ENCODE measurements around the gene GDPD4. TPM values are rescaled to one million over a fixed set of nuclear protein-coding genes. Genes with fewer than 3 reads are reported as not detected.

Gene GDPD4
- total RNA-seq, 1 experiment from 2014 or later: not detected

- no peaks in the 10 kb centered on the region for H3K9me2 ChIP-seq (replicated peaks; ENCODE audit: low read length)
- no peaks in the 10 kb centered on the region for H3K4me1 ChIP-seq (ENCODE audit: insufficient read depth, low read length)
- intact Hi-C loops (cut with micrococcal nuclease): no loop called here
- H3K9ac ChIP-seq (ENCODE audit: low read length): no peak overlapping the region
- BruUV-seq (replicated peaks): no TSS peak
- TF ChIP-seq EZH2phosphoT487 (IDR thresholded peaks at IDR 0.05; ENCODE audit: borderline replicate concordance, low read length) (no peak), CTCF (conservative IDR thresholded peaks at IDR 0.05; ENCODE audit: low read depth, low read length) (no peak), EZH2 (IDR thresholded peaks at IDR 0.05; ENCODE audit: low read length, unreplicated experiment) (no peak)
- no peaks in the 10 kb centered on the region for H3K79me2 ChIP-seq (ENCODE audit: low read length)
- no peaks in the 10 kb centered on the region for H3F3A ChIP-seq (ENCODE audit: low read length, unreplicated experiment)
- no peak overlapping the region for H2AFZ ChIP-seq (ENCODE audit: low read length)
- H3K27me3 ChIP-seq (ENCODE audit: low read length): no peaks in the 10 kb centered on the region
- ChIA-PET POLR2A (ENCODE audit: unreplicated experiment) (no interaction called here), CTCF (no interaction called here)
- no peaks in the 10 kb centered on the region for H4K20me1 ChIP-seq (ENCODE audit: low read length)
- H3K9me3 ChIP-seq (ENCODE audit: low read length): no peaks in the 10 kb centered on the region
- no peak for DNase-seq
- H3K36me3 ChIP-seq (ENCODE audit: low read depth, low read length): no peaks in the 10 kb centered on the region
- H3K4me3 ChIP-seq (ENCODE audit: low read length): no peak overlapping the region
- no peak overlapping the region for H3K27ac ChIP-seq (ENCODE audit: low read length)
- no peak for ATAC-seq
- no peak overlapping the region for H3K4me2 ChIP-seq (ENCODE audit: low read length)
Measured at GRCh38 chr11:77325159-77325558, 23.7 kb upstream of the GDPD4 start.

DNA sequence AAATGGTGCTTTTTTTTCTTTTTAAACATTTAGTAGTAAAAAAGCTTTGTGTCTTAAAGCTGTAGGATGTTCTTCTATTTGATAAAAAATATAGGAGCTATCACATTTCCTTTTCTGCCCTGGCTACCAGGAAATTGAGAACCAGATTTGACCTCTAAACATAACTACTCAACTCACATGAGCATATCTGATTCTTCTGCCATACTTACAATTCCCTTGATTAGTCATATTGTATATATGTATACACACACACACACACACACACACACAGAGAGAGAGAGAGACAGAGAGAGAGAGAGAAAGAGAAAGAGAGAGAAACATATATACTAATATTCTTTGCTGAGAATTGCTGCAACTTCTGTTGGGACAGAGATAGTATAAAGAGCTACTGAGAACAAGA, 23.0 kb upstream of the GDPD4 start:
- H3K79me2 ChIP-seq (ENCODE audit: low read length): no peaks in the 10 kb centered on the region
- BruUV-seq (replicated peaks): no TSS peak
- intact Hi-C loops (cut with micrococcal nuclease): no loop called here
- CTCF ChIA-PET: no interaction called here
- no peak overlapping the region for H3K27ac ChIP-seq (ENCODE audit: low read length)
- no peak overlapping the region for H2AFZ ChIP-seq (ENCODE audit: low read length)
- no peak overlapping the region for H3K9ac ChIP-seq (ENCODE audit: low read length)
- no peak for TF ChIP-seq EZH2phosphoT487 (IDR thresholded peaks at IDR 0.05; ENCODE audit: borderline replicate concordance, low read length)
- no peak for TF ChIP-seq EZH2 (IDR thresholded peaks at IDR 0.05; ENCODE audit: low read length, unreplicated experiment)
- TF ChIP-seq CTCF (conservative IDR thresholded peaks at IDR 0.05; ENCODE audit: low read depth, low read length): no peak
- H3K4me1 ChIP-seq (ENCODE audit: insufficient read depth, low read length): no peaks in the 10 kb centered on the region
- H3F3A ChIP-seq (ENCODE audit: low read length, unreplicated experiment): no peaks in the 10 kb centered on the region
- H3K4me3 ChIP-seq (ENCODE audit: low read length): no peak overlapping the region
- H3K36me3 ChIP-seq (ENCODE audit: low read depth, low read length): no peaks in the 10 kb centered on the region
- H4K20me1 ChIP-seq (ENCODE audit: low read length): no peaks in the 10 kb centered on the region
- H3K9me3 ChIP-seq (ENCODE audit: low read length): no peaks in the 10 kb centered on the region
- no peak overlapping the region for H3K4me2 ChIP-seq (ENCODE audit: low read length)
- H3K27me3 ChIP-seq (ENCODE audit: low read length): no peaks in the 10 kb centered on the region
- no peak for DNase-seq
- H3K9me2 ChIP-seq (replicated peaks; ENCODE audit: low read length): no peaks in the 10 kb centered on the region
- no peak for ATAC-seq
- POLR2A ChIA-PET (ENCODE audit: unreplicated experiment): no interaction called here

GRCh38 chr11:77322926-77323590, 21.6 kb upstream of the GDPD4 start:
- TF ChIP-seq CTCF (conservative IDR thresholded peaks at IDR 0.05; ENCODE audit: low read depth, low read length) (no peak), EZH2phosphoT487 (IDR thresholded peaks at IDR 0.05; ENCODE audit: borderline replicate concordance, low read length) (no peak), EZH2 (IDR thresholded peaks at IDR 0.05; ENCODE audit: low read length, unreplicated experiment) (no peak)
- ChIA-PET CTCF (no interaction called here), POLR2A (ENCODE audit: unreplicated experiment) (no interaction called here)

More at GRCh38 chr11:77322926-77323590, 21.6 kb upstream of the GDPD4 start:
- H3K9ac ChIP-seq (ENCODE audit: low read length): no peak overlapping the region
- no peaks in the 10 kb centered on the region for H3K27me3 ChIP-seq (ENCODE audit: low read length)
- H3K9me2 ChIP-seq (replicated peaks; ENCODE audit: low read length): no peaks in the 10 kb centered on the region
- H2AFZ ChIP-seq (ENCODE audit: low read length): no peak overlapping the region
- H3F3A ChIP-seq (ENCODE audit: low read length, unreplicated experiment): no peaks in the 10 kb centered on the region
- H3K4me1 ChIP-seq (ENCODE audit: insufficient read depth, low read length): no peaks in the 10 kb centered on the region
- H3K4me2 ChIP-seq (ENCODE audit: low read length): no peak overlapping the region
- H4K20me1 ChIP-seq (ENCODE audit: low read length): no peaks in the 10 kb centered on the region
- no peaks in the 10 kb centered on the region for H3K9me3 ChIP-seq (ENCODE audit: low read length)
- no peaks in the 10 kb centered on the region for H3K36me3 ChIP-seq (ENCODE audit: low read depth, low read length)
- ATAC-seq (no peak), DNase-seq (no peak)
- intact Hi-C loops (cut with micrococcal nuclease): no loop called here
- no TSS peak for BruUV-seq (replicated peaks)
- no peak overlapping the region for H3K27ac ChIP-seq (ENCODE audit: low read length)
- no peaks in the 10 kb centered on the region for H3K79me2 ChIP-seq (ENCODE audit: low read length)
- no peak overlapping the region for H3K4me3 ChIP-seq (ENCODE audit: low read length)

All from PC-3 (cell line).